H7 (cell line): Measurements from ENCODE around the gene DTYMK. TPM values are rescaled to one million over a fixed set of nuclear protein-coding genes. Genes with fewer than 3 reads are reported as not detected.

Experiments
- DNase-seq: peaks from one replicate; pipeline ENCODE4 v3.0.0; 2012
- H3K27me3 ChIP-seq: 2 replicates; pipeline ENCODE4 v1.6.0; 2011; ENCODE audit warnings: mild to moderate bottlenecking, low read length; ENCODE audit not compliant: control insufficient read depth, insufficient read depth
- H3K36me3 ChIP-seq: replicated peaks from 2 replicates; pipeline ENCODE4 v1.5.1; 2011; ENCODE audit warnings: low read length; ENCODE audit not compliant: control insufficient read depth, insufficient read depth
- H3K4me3 ChIP-seq: 2 replicates; pipeline ENCODE4 v1.5.1; 2011; ENCODE audit warnings: low read depth, mild to moderate bottlenecking, control low read depth, low read length, moderate library complexity; ENCODE audit not compliant: insufficient read depth
- total RNA-seq: library from RNA; depleted of rRNA; stranded (reverse); fragments of >200 nt; shearing (Covaris generic); gene quantifications from 2 replicates; pipeline ENCODE4 v1.2.3, GENCODE V29; 2014; rRNA removed

The DTYMK gene
- total RNA-seq, 1 experiment from 2014 or later, result 78.2 TPM

- peak; percentile 97 for DNase-seq
- Histone ChIP-seq H3K4me3 (peak within 1 kb of the TSS; percentile 97), H3K36me3 (peaks cover 11% of the 10 kb centered on the region), H3K27me3 (no peaks in the 10 kb centered on the region)
Observed at GRCh38 chr2:241637018-241637794, 49.4 kb downstream of the DTYMK start, which contains the start of the genes ATG4B and THAP4. TSS of gene ATG4B (plus strand) at chr2:241637693. CDS start at chr2:241637715, 22 bp downstream. TSS of gene THAP4 (minus strand) at chr2:241637158. CDS start at chr2:241637017, 141 bp downstream.

GRCh38 chr2:241636182-241637017, 50.2 kb downstream of the DTYMK start:
- peak; percentile 91 for DNase-seq
- H3K27me3 ChIP-seq, result no peaks in the 10 kb centered on the region
- peaks cover 12% of the 10 kb centered on the region for H3K36me3 ChIP-seq
- peak overlapping the region; percentile 97 for H3K4me3 ChIP-seq

GRCh38 chr2:241635756-241636155, 50.9 kb downstream of the DTYMK start:
- no peak for DNase-seq
- H3K36me3 ChIP-seq, result peaks cover 12% of the 10 kb centered on the region
- H3K27me3 ChIP-seq, result no peaks in the 10 kb centered on the region
- peak overlapping the region; percentile 97 for H3K4me3 ChIP-seq

GRCh38 chr2:241633561-241633960, 53.1 kb downstream of the DTYMK start:
- peaks cover 11% of the 10 kb centered on the region for H3K36me3 ChIP-seq
- DNase-seq, result no peak
- no peaks in the 10 kb centered on the region for H3K27me3 ChIP-seq
- no peak overlapping the region for H3K4me3 ChIP-seq

- Histone ChIP-seq H3K4me3 (no peak overlapping the region), H3K27me3 (no peaks in the 10 kb centered on the region), H3K36me3 (peaks cover 11% of the 10 kb centered on the region)
- no peak for DNase-seq
Observed at GRCh38 chr2:241632478-241633325, 53.9 kb downstream of the DTYMK start.

- no peak overlapping the region for H3K4me3 ChIP-seq
- H3K36me3 ChIP-seq, result peaks cover 11% of the 10 kb centered on the region
- DNase-seq, result no peak
- no peaks in the 10 kb centered on the region for H3K27me3 ChIP-seq
Observed at GRCh38 chr2:241629762-241630435, 56.7 kb downstream of the DTYMK start.

- no peak overlapping the region for H3K4me3 ChIP-seq
- no peaks in the 10 kb centered on the region for H3K27me3 ChIP-seq
- H3K36me3 ChIP-seq, result peaks cover 4% of the 10 kb centered on the region
- DNase-seq, result no peak
Observed at GRCh38 chr2:241627675-241628074, 58.9 kb downstream of the DTYMK start.

Other genes starting within 250 kb of the DTYMK start
- gene STK25, start 178.2 kb downstream of the DTYMK start, total RNA-seq, result 353 and 443 TPM in 2 replicates
- 59.5 and 61.6 TPM in 2 replicates for gene BOK, start 128.1 kb downstream of the DTYMK start, total RNA-seq
- gene THAP4, start 49.7 kb downstream of the DTYMK start, total RNA-seq, result 120 and 121 TPM in 2 replicates
- 71.5 and 78.5 TPM in 2 replicates for gene ATG4B, start 49.1 kb downstream of the DTYMK start, total RNA-seq
- gene ING5, start 15.2 kb upstream of the DTYMK start, total RNA-seq, result 41.2 and 41.4 TPM in 2 replicates
- gene D2HGDH, start 47.8 kb upstream of the DTYMK start, total RNA-seq, result 23.5 and 26.3 TPM in 2 replicates
- gene GAL3ST2, start 90.0 kb upstream of the DTYMK start, total RNA-seq, result 0.14 TPM in 1 of 2 replicates, not detected in the other
- 0.41 TPM in 1 of 2 replicates, not detected in the other for gene NEU4, start 122.4 kb upstream of the DTYMK start, total RNA-seq
- gene PDCD1, start 172.1 kb upstream of the DTYMK start, total RNA-seq, result 1.0 and 2.8 TPM in 2 replicates
- gene RTP5, start 182.9 kb upstream of the DTYMK start, total RNA-seq, result not detected in 2 replicates